Measurements from ENCODE around the gene RBM19. TPM values are rescaled to one million over a fixed set of nuclear protein-coding genes. Genes with fewer than 3 reads are reported as not detected.

Gene RBM19
- total and polyA plus RNA-seq, 4 donors, result 7.9 to 18.7 (median 9.0) TPM

- Histone ChIP-seq H3K27ac (ENCODE audit: low read depth in 1 of 2, low read length in 2 of 2) (no peak overlapping the region), H3K4me1 (ENCODE audit: control insufficient read depth in 4 of 4, insufficient read depth in 4 of 4, low read length in 3 of 4) (no peaks in the 10 kb centered on the region), H3K4me3 (ENCODE audit: low read depth in 1 of 3, low read length in 3 of 3) (no peak overlapping the region), H3K9me3 (ENCODE audit: control insufficient read depth in 4 of 4, low read length in 3 of 4) (no peaks in the 10 kb centered on the region), H3K9ac (ENCODE audit: low read depth in 1 of 2, low read length in 2 of 2) (no peak overlapping the region), H3K36me3 (ENCODE audit: control insufficient read depth in 4 of 4, insufficient read depth in 3 of 4, low read depth in 1 of 4, low read length in 3 of 4) (peaks cover 9 to 42% (median 24%) of the 10 kb centered on the region in 4 donors), H3K27me3 (ENCODE audit: control insufficient read depth in 4 of 4, insufficient read depth in 4 of 4, low read length in 3 of 4) (no peaks in the 10 kb centered on the region)
- no peak for DNase-seq (ENCODE audit: low spot score)
- TF ChIP-seq NR2F2 (IDR thresholded peaks at IDR 0.05), result no peak
- no peak for TF ChIP-seq GABPA (IDR thresholded peaks at IDR 0.05 in 1 of 2, conservative IDR thresholded peaks at IDR 0.05 in 1 of 2)
- TF ChIP-seq JUND (IDR thresholded peaks at IDR 0.05), result no peak
- no peak for TF ChIP-seq REST (IDR thresholded peaks at IDR 0.05)
- no peak for TF ChIP-seq CTCF (IDR thresholded peaks at IDR 0.05; ENCODE audit: low read depth, low read length, missing input control)
- no peak for TF ChIP-seq FOXA2 (IDR thresholded peaks at IDR 0.05)
- TF ChIP-seq EGR1 (IDR thresholded peaks at IDR 0.05; ENCODE audit: low read depth in 2 of 2), result no peak
- TF ChIP-seq ZBTB33 (IDR thresholded peaks at IDR 0.05), result no peak
- WGBS, result 84% methylated on average over 4 of the region's 4 CpGs
Measured at GRCh38 chr12:113924341-113924740, 41.8 kb downstream of the RBM19 start.

GRCh38 chr12:113923251-113923650, 42.9 kb downstream of the RBM19 start:
- Histone ChIP-seq H3K27ac (ENCODE audit: low read depth in 1 of 2, low read length in 2 of 2) (no peak overlapping the region), H3K9me3 (ENCODE audit: control insufficient read depth in 4 of 4, low read length in 3 of 4) (no peaks in the 10 kb centered on the region), H3K27me3 (ENCODE audit: control insufficient read depth in 4 of 4, insufficient read depth in 4 of 4, low read length in 3 of 4) (no peaks in the 10 kb centered on the region), H3K4me1 (ENCODE audit: control insufficient read depth in 4 of 4, insufficient read depth in 4 of 4, low read length in 3 of 4) (no peaks in the 10 kb centered on the region), H3K36me3 (ENCODE audit: control insufficient read depth in 4 of 4, insufficient read depth in 3 of 4, low read depth in 1 of 4, low read length in 3 of 4) (peaks cover 9 to 39% (median 23%) of the 10 kb centered on the region in 4 donors), H3K4me3 (ENCODE audit: low read depth in 1 of 3, low read length in 3 of 3) (no peak overlapping the region), H3K9ac (ENCODE audit: low read depth in 1 of 2, low read length in 2 of 2) (no peak overlapping the region)
- DNase-seq (ENCODE audit: low spot score), result no peak
- no peak for TF ChIP-seq CTCF (IDR thresholded peaks at IDR 0.05; ENCODE audit: low read depth, low read length, missing input control)
- WGBS, result 98% methylated on average over 5 of the region's 5 CpGs
